Measurements from ENCODE around the gene CEP135. TPM values are rescaled to one million over a fixed set of nuclear protein-coding genes. Genes with fewer than 3 reads are reported as not detected.

The CEP135 gene
- total and polyA plus RNA-seq, 2 experiments from 2014 or later = 5.7 to 6.6 TPM

DNA sequence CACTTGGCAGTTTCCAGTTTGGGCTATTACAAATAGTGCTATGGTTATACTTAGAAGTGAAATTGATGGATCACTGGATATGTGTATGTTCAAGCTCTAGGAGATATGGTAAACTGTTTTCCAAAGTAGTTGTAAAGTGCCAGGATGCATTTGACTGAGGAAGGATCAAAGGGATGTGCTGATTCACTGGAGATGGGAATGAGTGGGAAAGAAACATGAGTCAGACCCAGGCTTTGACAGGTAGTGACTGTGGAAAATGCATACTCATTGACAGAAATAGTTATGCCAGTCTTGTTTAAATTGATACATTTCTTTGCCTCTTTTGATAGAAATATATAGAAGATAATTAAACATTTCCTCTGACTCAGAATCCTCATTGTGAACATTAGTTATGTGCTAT is 77.9 kb downstream of the CEP135 start:
- Histone ChIP-seq H3K27me3 (replicated peaks; ENCODE audit: insufficient read depth) (no peaks in the 10 kb centered on the region), H3K79me2 (ENCODE audit: insufficient read depth) (no peaks in the 10 kb centered on the region), H3F3A (ENCODE audit: insufficient read depth) (no peaks in the 10 kb centered on the region), H2AFZ (no peak overlapping the region), H3K4me1 (ENCODE audit: insufficient read depth) (no peaks in the 10 kb centered on the region), H4K20me1 (ENCODE audit: insufficient read depth) (no peaks in the 10 kb centered on the region), H3K27ac (no peak overlapping the region), H3K9me3 (ENCODE audit: low read depth) (no peaks in the 10 kb centered on the region), H3K4me2 (ENCODE audit: unreplicated experiment) (no peak overlapping the region), H3K9me2 (ENCODE audit: insufficient read depth) (no peaks in the 10 kb centered on the region), H3K36me3 (ENCODE audit: low read depth) (peaks cover 15% of the 10 kb centered on the region), H3K4me3 (no peak overlapping the region), H3K9ac (no peak overlapping the region)
- TF ChIP-seq EZH2 (IDR thresholded peaks at IDR 0.05; ENCODE audit: insufficient read depth, poor library complexity, severe bottlenecking) (no peak), EZH2phosphoT487 (IDR thresholded peaks at IDR 0.05; ENCODE audit: insufficient read depth, low read depth) (no peak)
- in situ Hi-C loops (cut with MboI) = no loop called here
- peak; percentile 24 for DNase-seq

DNA sequence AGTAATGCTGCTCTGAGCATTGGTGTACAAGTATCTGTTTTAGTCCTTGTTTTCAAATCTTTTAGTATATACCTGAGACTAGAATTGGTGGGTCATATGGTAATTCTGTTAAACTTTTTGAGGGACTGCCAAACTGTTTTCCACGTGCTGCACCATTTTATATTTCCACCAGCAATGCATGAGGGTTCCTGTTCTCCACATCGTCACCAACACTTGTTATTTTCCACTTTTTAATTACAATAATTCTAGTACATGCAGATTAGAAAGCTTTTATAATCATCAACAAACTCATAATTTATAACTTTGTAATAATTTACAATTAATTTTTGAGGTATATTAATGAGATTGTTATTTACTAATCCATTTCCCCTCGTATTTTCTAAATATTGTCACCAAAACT is 79.4 kb downstream of the CEP135 start:
- WGBS, 2 experiments (ENCODE audit: low coverage in 1 of 2, low lambda C conversion rate in 2 of 2, missing lambda C conversion rate in 2 of 2) = 95 to 98% methylated on average over 3 of the region's 3 CpGs
- DNase-seq = no peak
- Histone ChIP-seq H3K4me3 (no peak overlapping the region), H3K9me3 (ENCODE audit: low read depth) (no peaks in the 10 kb centered on the region), H3K9me2 (ENCODE audit: insufficient read depth) (no peaks in the 10 kb centered on the region), H3K36me3 (ENCODE audit: low read depth) (peaks cover 15% of the 10 kb centered on the region), H3K27ac (no peak overlapping the region), H3K4me2 (ENCODE audit: unreplicated experiment) (no peak overlapping the region), H3K4me1 (ENCODE audit: insufficient read depth) (no peaks in the 10 kb centered on the region), H4K20me1 (ENCODE audit: insufficient read depth) (no peaks in the 10 kb centered on the region), H3K27me3 (replicated peaks; ENCODE audit: insufficient read depth) (no peaks in the 10 kb centered on the region), H3F3A (ENCODE audit: insufficient read depth) (no peaks in the 10 kb centered on the region), H3K9ac (no peak overlapping the region), H2AFZ (no peak overlapping the region), H3K79me2 (ENCODE audit: insufficient read depth) (no peaks in the 10 kb centered on the region)
- TF ChIP-seq EZH2 (IDR thresholded peaks at IDR 0.05; ENCODE audit: insufficient read depth, poor library complexity, severe bottlenecking) (no peak), EZH2phosphoT487 (IDR thresholded peaks at IDR 0.05; ENCODE audit: insufficient read depth, low read depth) (no peak)
- in situ Hi-C loops (cut with MboI) = no loop called here

- Histone ChIP-seq H3K9me3 (ENCODE audit: low read depth) (no peaks in the 10 kb centered on the region), H3K27me3 (replicated peaks; ENCODE audit: insufficient read depth) (0 out of 2 replicates have a peak, but pooled peaks cover 9% of the 10 kb centered on the region), H3K9me2 (ENCODE audit: insufficient read depth) (no peaks in the 10 kb centered on the region), H4K20me1 (ENCODE audit: insufficient read depth) (no peaks in the 10 kb centered on the region), H3K27ac (no peak overlapping the region), H3K9ac (no peak overlapping the region), H2AFZ (no peak overlapping the region), H3K36me3 (ENCODE audit: low read depth) (no peaks in the 10 kb centered on the region), H3F3A (ENCODE audit: insufficient read depth) (no peaks in the 10 kb centered on the region), H3K4me2 (ENCODE audit: unreplicated experiment) (no peak overlapping the region), H3K4me3 (no peak overlapping the region), H3K4me1 (ENCODE audit: insufficient read depth) (no peaks in the 10 kb centered on the region), H3K79me2 (ENCODE audit: insufficient read depth) (no peaks in the 10 kb centered on the region)
- TF ChIP-seq EZH2phosphoT487 (IDR thresholded peaks at IDR 0.05; ENCODE audit: insufficient read depth, low read depth) (no peak), EZH2 (IDR thresholded peaks at IDR 0.05; ENCODE audit: insufficient read depth, poor library complexity, severe bottlenecking) (no peak)
- in situ Hi-C loops (cut with MboI) = no loop called here
- no peak for DNase-seq
- WGBS, 2 experiments (ENCODE audit: low coverage in 1 of 2, low lambda C conversion rate in 2 of 2, missing lambda C conversion rate in 2 of 2) = 74% methylated on average over 8 of the region's 8 CpGs
These were observed 89.9 kb downstream of the CEP135 start for GRCh38 chr4:56038487-56039162.

GRCh38 chr4:56040842-56041241 is 92.1 kb downstream of the CEP135 start:
- H3K4me1 ChIP-seq (ENCODE audit: insufficient read depth) = no peaks in the 10 kb centered on the region
- DNase-seq = no peak
- H3K9me2 ChIP-seq (ENCODE audit: insufficient read depth) = no peaks in the 10 kb centered on the region
- H3K4me3 ChIP-seq = no peak overlapping the region
- H3K27me3 ChIP-seq (replicated peaks; ENCODE audit: insufficient read depth) = peaks cover 12% of the 10 kb centered on the region; the same call in 1 of the 2 replicates
- H2AFZ ChIP-seq = no peak overlapping the region
- no peaks in the 10 kb centered on the region for H4K20me1 ChIP-seq (ENCODE audit: insufficient read depth)
- no peaks in the 10 kb centered on the region for H3F3A ChIP-seq (ENCODE audit: insufficient read depth)
- H3K9me3 ChIP-seq (ENCODE audit: low read depth) = no peaks in the 10 kb centered on the region
- H3K9ac ChIP-seq = no peak overlapping the region
- TF ChIP-seq EZH2 (IDR thresholded peaks at IDR 0.05; ENCODE audit: insufficient read depth, poor library complexity, severe bottlenecking) (no peak), EZH2phosphoT487 (IDR thresholded peaks at IDR 0.05; ENCODE audit: insufficient read depth, low read depth) (no peak)
- no peak overlapping the region for H3K4me2 ChIP-seq (ENCODE audit: unreplicated experiment)
- H3K36me3 ChIP-seq (ENCODE audit: low read depth) = no peaks in the 10 kb centered on the region
- H3K27ac ChIP-seq = no peak overlapping the region
- in situ Hi-C loops (cut with MboI) = no loop called here
- no peaks in the 10 kb centered on the region for H3K79me2 ChIP-seq (ENCODE audit: insufficient read depth)
- WGBS, 2 experiments (ENCODE audit: low coverage in 1 of 2, low lambda C conversion rate in 2 of 2, missing lambda C conversion rate in 2 of 2) = 15 to 26% methylated on average over 2 of the region's 2 CpGs
